PFSK-1 (cell line): ENCODE measurements around the gene FOXRED2.

Source experiments
- POLR2AphosphoS5 ChIP-seq: IDR thresholded peaks from 2 replicates; pipeline ENCODE4 v1.6.1; 2012; ENCODE audit warnings: low read depth, mild to moderate bottlenecking, control low read depth, low read length, moderate library complexity
- TAF1 ChIP-seq: IDR thresholded peaks from 2 replicates; pipeline ENCODE4 v1.6.1; 2012; ENCODE audit warnings: low read length, control low read depth, borderline replicate concordance; ENCODE audit not compliant: insufficient read depth

DNA sequence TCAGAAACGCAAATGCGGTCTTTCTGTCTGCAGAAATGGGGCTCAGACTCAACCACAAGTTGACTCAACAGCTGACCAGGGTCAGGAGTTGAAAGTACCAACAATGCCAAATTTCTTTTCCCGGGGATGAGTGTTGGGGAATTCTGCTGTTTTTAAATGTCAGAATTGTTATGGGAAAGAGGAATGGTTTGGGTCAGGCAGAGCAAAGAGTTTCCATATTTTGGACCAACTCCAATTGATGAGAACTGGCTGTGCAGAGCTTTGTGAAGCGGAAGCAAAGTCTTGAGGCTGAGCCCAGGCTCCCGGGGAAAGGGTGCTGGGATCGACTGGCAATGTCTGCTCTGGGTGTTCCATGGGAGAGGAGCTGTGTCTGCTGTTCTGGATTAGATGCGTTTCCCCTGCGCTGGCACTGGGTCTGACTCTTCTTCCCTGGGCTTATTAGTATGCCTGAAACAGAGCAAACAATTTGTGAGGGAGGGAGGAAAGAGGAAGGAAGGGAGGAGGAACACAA is 61.6 kb downstream of the FOXRED2 start:
- TF ChIP-seq POLR2AphosphoS5 (no peak), TAF1 (no peak)
